ENCODE results near the gene IL4R.

DNA sequence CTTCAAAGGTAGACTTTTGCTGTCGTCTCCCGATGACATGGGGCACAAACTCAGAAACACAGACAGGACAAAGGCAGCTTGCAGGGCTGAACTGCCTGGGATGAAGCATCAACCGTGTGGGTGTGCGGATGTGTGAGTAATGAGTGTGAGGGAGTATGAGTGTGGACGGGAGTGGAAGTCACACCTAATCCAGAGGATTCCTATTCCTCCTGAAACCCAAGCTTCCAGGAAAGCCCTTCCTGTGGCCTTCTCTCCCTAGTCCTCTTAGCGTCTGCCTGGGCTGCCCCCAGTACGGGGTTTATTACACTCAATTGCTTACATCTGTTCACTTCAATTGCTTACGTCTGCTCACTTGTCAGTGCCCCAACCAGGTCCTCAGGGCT is 2.3 kb upstream of the IL4R start:
- no peak for TF ChIP-seq RAD21 (conservative IDR thresholded peaks at IDR 0.05)
- TF ChIP-seq, protein P1, sequence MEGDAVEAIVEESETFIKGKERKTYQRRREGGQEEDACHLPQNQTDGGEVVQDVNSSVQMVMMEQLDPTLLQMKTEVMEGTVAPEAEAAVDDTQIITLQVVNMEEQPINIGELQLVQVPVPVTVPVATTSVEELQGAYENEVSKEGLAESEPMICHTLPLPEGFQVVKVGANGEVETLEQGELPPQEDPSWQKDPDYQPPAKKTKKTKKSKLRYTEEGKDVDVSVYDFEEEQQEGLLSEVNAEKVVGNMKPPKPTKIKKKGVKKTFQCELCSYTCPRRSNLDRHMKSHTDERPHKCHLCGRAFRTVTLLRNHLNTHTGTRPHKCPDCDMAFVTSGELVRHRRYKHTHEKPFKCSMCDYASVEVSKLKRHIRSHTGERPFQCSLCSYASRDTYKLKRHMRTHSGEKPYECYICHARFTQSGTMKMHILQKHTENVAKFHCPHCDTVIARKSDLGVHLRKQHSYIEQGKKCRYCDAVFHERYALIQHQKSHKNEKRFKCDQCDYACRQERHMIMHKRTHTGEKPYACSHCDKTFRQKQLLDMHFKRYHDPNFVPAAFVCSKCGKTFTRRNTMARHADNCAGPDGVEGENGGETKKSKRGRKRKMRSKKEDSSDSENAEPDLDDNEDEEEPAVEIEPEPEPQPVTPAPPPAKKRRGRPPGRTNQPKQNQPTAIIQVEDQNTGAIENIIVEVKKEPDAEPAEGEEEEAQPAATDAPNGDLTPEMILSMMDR (IDR thresholded peaks at IDR 0.05; ENCODE audit: poor library complexity, severe bottlenecking), result no peak
- TF ChIP-seq SMC3 (conservative IDR thresholded peaks at IDR 0.05; ENCODE audit: poor library complexity), result no peak
- no peak for TF ChIP-seq EZH2 (IDR thresholded peaks at IDR 0.05; ENCODE audit: borderline replicate concordance, insufficient read depth, low read length, poor library complexity, severe bottlenecking)
- TF ChIP-seq, protein P2, sequence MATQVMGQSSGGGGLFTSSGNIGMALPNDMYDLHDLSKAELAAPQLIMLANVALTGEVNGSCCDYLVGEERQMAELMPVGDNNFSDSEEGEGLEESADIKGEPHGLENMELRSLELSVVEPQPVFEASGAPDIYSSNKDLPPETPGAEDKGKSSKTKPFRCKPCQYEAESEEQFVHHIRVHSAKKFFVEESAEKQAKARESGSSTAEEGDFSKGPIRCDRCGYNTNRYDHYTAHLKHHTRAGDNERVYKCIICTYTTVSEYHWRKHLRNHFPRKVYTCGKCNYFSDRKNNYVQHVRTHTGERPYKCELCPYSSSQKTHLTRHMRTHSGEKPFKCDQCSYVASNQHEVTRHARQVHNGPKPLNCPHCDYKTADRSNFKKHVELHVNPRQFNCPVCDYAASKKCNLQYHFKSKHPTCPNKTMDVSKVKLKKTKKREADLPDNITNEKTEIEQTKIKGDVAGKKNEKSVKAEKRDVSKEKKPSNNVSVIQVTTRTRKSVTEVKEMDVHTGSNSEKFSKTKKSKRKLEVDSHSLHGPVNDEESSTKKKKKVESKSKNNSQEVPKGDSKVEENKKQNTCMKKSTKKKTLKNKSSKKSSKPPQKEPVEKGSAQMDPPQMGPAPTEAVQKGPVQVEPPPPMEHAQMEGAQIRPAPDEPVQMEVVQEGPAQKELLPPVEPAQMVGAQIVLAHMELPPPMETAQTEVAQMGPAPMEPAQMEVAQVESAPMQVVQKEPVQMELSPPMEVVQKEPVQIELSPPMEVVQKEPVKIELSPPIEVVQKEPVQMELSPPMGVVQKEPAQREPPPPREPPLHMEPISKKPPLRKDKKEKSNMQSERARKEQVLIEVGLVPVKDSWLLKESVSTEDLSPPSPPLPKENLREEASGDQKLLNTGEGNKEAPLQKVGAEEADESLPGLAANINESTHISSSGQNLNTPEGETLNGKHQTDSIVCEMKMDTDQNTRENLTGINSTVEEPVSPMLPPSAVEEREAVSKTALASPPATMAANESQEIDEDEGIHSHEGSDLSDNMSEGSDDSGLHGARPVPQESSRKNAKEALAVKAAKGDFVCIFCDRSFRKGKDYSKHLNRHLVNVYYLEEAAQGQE (IDR thresholded peaks at IDR 0.05; ENCODE audit: borderline replicate concordance), result no peak
- no peak for TF ChIP-seq TAF1 (IDR thresholded peaks at IDR 0.05; ENCODE audit: low read depth)
